Kidney epithelial cell (primary cell): ENCODE data around the gene CREB3L1. TPM values are rescaled to one million over a fixed set of nuclear protein-coding genes. Genes with fewer than 3 reads are reported as not detected.
"Not testable (repeated sequence)": the region's sequence is repeated elsewhere in the genome, so short reads cannot be mapped to it uniquely, and the experiment has no call there.

Source experiments
- DNase-seq: peaks from one replicate; pipeline ENCODE4 v3.0.0-alpha.2; 2010; ENCODE audit warnings: low read depth
- H3K27me3 ChIP-seq: 2 replicates; pipeline ENCODE4 v1.6.0; 2011; ENCODE audit warnings: low read length; ENCODE audit not compliant: control insufficient read depth, insufficient read depth
- H3K36me3 ChIP-seq: 2 replicates; pipeline ENCODE4 v1.5.1; 2011; ENCODE audit warnings: low read length; ENCODE audit not compliant: control insufficient read depth, insufficient read depth
- H3K4me3 ChIP-seq: 2 replicates; pipeline ENCODE4 v1.5.1; 2011; ENCODE audit warnings: low read depth, mild to moderate bottlenecking, control low read depth, low read length
- CTCF ChIP-seq: IDR thresholded peaks from 2 replicates; pipeline ENCODE4 v1.5.1; 2011; ENCODE audit warnings: mild to moderate bottlenecking, moderate library complexity, low read length, control low read depth, inconsistent platforms; ENCODE audit not compliant: insufficient read depth, poor library complexity, severe bottlenecking
- total RNA-seq: library from RNA; depleted of rRNA; stranded (reverse); fragments of >200 nt; gene quantifications from 2 replicates; pipeline ENCODE4 v1.2.3, GENCODE V29; 2015

The CREB3L1 gene
- total RNA-seq, 1 donor from 2014 or later: 3.2 TPM

DNA sequence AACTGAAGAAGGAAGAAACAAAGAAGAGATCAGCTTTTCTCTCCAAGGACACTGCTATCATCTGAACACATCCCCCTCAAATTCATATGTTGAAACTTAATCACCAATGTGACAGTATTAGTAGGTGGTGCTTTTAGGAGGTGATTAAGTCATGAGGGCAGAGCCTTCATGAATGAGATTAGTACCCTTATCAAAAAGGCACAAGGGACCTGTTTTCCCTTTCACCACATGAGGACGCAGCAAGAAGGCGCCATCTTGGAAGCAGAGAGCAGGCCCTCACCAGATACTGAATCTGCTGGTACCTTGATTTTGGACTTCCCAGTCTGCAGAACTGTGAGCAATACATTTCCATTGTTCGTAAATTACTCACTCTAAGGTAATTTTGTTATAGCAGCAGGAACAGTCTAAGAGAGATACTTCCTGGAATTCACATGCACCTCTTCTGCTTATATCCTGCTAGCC lies 20.9 kb upstream of the CREB3L1 start:
- no peak for TF ChIP-seq CTCF
- Histone ChIP-seq H3K27me3 (no peaks in the 10 kb centered on the region), H3K4me3 (no peak overlapping the region), H3K36me3 (no peaks in the 10 kb centered on the region)
- no peak for DNase-seq

DNA sequence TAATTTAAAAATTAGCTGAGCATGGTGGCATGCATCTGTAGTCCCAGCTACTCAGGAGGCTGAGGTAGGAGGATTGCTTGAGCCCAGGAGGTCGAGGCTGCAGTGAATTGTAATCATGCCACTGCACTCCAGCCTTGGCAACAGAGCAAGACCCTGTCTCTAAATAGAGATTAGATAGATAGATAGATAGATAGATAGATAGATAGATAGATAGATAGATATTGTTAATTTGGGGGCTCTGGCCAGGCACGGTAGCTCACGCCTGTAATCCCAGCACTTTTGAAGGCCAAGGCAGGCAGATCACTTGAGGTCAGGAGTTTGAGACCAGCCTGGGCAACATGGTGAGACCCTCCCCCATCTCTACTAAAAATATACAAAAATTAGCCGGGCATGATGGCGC lies 18.1 kb upstream of the CREB3L1 start:
- H3K4me3 ChIP-seq, H3K27me3 ChIP-seq, H3K36me3 ChIP-seq, DNase-seq: not testable (repeated sequence)

DNA sequence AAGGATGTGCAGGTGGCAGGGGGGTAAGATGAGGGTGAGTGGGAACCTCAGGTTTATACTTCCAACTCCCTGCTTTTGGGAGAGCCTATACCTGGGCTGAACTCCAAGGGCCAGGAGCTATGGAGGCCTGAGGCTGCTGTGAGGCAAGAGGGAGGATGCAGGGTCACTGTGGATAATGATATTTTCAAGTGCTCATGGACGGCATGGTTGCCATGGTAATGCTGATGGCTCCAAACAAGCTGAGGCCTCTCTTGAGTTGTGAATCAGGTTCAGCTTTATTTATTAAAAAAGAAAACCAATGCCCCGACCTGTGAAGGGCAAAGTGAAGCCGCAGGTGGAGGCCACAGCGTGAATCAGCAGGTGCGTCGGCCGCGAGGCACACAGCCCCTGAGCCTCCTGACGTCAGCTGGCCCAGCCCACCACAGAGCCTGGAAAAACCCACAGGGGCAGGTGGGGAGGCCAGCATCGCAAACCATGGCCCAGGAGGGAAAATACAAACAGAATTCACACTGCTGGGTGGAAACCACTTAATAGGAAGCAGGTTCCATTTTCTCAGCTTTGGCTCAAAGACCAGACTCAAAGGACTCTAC lies 17.4 kb upstream of the CREB3L1 start:
- no peak overlapping the region for H3K4me3 ChIP-seq
- TF ChIP-seq CTCF: no peak
- no peaks in the 10 kb centered on the region for H3K36me3 ChIP-seq
- no peaks in the 10 kb centered on the region for H3K27me3 ChIP-seq
- DNase-seq: no peak

DNA sequence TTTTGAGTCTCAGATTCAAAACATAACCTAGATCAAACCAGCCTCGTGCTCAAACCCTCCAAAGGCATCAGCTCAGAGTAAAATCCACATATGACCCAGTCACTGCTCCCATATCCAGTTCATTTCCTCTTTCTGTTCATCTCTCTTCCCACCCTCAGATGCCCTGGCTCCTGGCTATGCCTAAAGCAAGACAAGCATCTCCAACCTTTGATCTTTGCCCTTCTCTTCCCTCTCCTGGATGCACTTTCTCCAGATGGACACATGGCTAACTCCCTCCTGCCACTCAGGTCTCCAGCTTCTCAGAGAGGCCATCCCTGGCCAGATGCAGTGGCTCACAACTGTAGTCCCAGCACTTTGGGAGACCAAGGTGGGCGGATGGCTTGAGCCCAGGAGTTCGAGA lies 14.3 kb upstream of the CREB3L1 start:
- DNase-seq: no peak
- no peak for TF ChIP-seq CTCF
- H3K36me3 ChIP-seq: no peaks in the 10 kb centered on the region

GRCh38 chr11:46264030-46264429 lies 13.4 kb upstream of the CREB3L1 start:
- DNase-seq: no peak
- Histone ChIP-seq H3K4me3 (no peak overlapping the region), H3K27me3 (no peaks in the 10 kb centered on the region), H3K36me3 (no peaks in the 10 kb centered on the region)
- no peak for TF ChIP-seq CTCF

More for the DNA sequence above, 14.3 kb upstream of the CREB3L1 start:
- Histone ChIP-seq H3K4me3 (no peak overlapping the region), H3K27me3 (no peaks in the 10 kb centered on the region)

- Histone ChIP-seq H3K36me3 (no peaks in the 10 kb centered on the region), H3K27me3 (no peaks in the 10 kb centered on the region), H3K4me3 (no peak overlapping the region)
- TF ChIP-seq CTCF: no peak
- no peak for DNase-seq
Observed at GRCh38 chr11:46264976-46265375, 12.5 kb upstream of the CREB3L1 start.
